ENCODE data around the gene ATP6V0A1. TPM values are rescaled to one million over a fixed set of nuclear protein-coding genes. Genes with fewer than 3 reads are reported as not detected.

Gene ATP6V0A1
- total RNA-seq, 1 experiment from 2014 or later: 82.8 TPM

DNA sequence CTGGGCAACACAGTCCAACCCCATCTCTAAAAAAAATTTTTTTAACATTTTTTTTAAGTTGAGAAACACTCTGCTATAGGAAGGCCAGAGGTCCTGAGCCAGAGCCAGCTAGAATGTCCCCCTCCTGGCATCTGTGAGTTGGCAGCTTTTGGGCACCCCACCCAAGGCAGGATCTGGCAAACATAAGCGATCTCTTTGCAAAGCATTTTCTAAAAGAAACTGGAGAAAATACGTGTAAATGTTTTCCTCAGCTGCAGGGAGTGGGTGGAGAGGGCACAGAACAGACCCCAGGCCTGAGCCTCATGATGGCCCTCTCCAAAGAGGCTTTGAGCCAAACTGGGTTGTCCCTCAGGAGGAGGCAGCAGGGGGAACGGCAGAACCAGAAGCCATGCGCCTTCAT lies 47.3 kb upstream of the ATP6V0A1 start:
- Mint-ChIP-seq H3K4me1 (ENCODE audit: low read depth, unreplicated experiment) (peaks cover 22% of the 10 kb centered on the region), H3K36me3 (ENCODE audit: insufficient read depth, unreplicated experiment) (peaks cover 44% of the 10 kb centered on the region), H3K4me3 (ENCODE audit: unreplicated experiment) (no peak overlapping the region), H3K27ac (ENCODE audit: unreplicated experiment) (no peak overlapping the region), H3K27me3 (ENCODE audit: insufficient read depth, unreplicated experiment) (no peaks in the 10 kb centered on the region), H3K9me3 (ENCODE audit: unreplicated experiment) (no peaks in the 10 kb centered on the region)
- no peak for TF ChIP-seq CTCF (IDR thresholded peaks at IDR 0.05; ENCODE audit: insufficient read depth in 1 of 2, low read depth in 1 of 2, low read length in 1 of 2, severe bottlenecking in 1 of 2, unreplicated experiment in 1 of 2)
- H3K27me3 ChIP-seq (replicated peaks; ENCODE audit: control insufficient read depth, insufficient read depth, low read length): no peaks in the 10 kb centered on the region
- no peak overlapping the region for H3K4me3 ChIP-seq (ENCODE audit: low read depth, low read length)
- H3K36me3 ChIP-seq (ENCODE audit: control insufficient read depth, insufficient read depth, low read length): 0 out of 2 replicates have a peak, but pooled peaks cover 1% of the 10 kb centered on the region
- ChIA-PET POLR2A (no interaction called here), CTCF (interaction anchor here (0.6 kb wide), 1 partner anchor 12 kb away, joined by 3 read pairs; no protein-coding TSS in a partner anchor)
- intact Hi-C loops (cut with micrococcal nuclease; ENCODE audit: unreplicated experiment): no loop called here
- no peaks in the 10 kb centered on the region for H3K4me1 ChIP-seq
- BruUV-seq (replicated peaks): no TSS peak
- no peak for DNase-seq
- H3K9me3 ChIP-seq: no peaks in the 10 kb centered on the region

GRCh38 chr17:42411905-42412679 lies 46.6 kb upstream of the ATP6V0A1 start:
- H3K27me3 ChIP-seq (replicated peaks; ENCODE audit: control insufficient read depth, insufficient read depth, low read length): no peaks in the 10 kb centered on the region
- TF ChIP-seq CTCF (IDR thresholded peaks at IDR 0.05; ENCODE audit: insufficient read depth in 1 of 2, low read depth in 1 of 2, low read length in 1 of 2, severe bottlenecking in 1 of 2, unreplicated experiment in 1 of 2): no peak
- no peak for DNase-seq
- H3K4me3 ChIP-seq (ENCODE audit: low read depth, low read length): no peak overlapping the region
- no peak overlapping the region for H3K4me3 Mint-ChIP-seq (ENCODE audit: unreplicated experiment)
- intact Hi-C loops (cut with micrococcal nuclease; ENCODE audit: unreplicated experiment): no loop called here
- H3K9me3 Mint-ChIP-seq (ENCODE audit: unreplicated experiment): no peaks in the 10 kb centered on the region
- H3K36me3 ChIP-seq (ENCODE audit: control insufficient read depth, insufficient read depth, low read length): 0 out of 2 replicates have a peak, but pooled peaks cover 1% of the 10 kb centered on the region
- H3K27me3 Mint-ChIP-seq (ENCODE audit: insufficient read depth, unreplicated experiment): no peaks in the 10 kb centered on the region
- BruUV-seq (replicated peaks): no TSS peak
- peaks cover 21% of the 10 kb centered on the region for H3K4me1 Mint-ChIP-seq (ENCODE audit: low read depth, unreplicated experiment)
- H3K36me3 Mint-ChIP-seq (ENCODE audit: insufficient read depth, unreplicated experiment): peaks cover 40% of the 10 kb centered on the region
- no peaks in the 10 kb centered on the region for H3K9me3 ChIP-seq
- CTCF ChIA-PET: interaction anchor here (0.6 to 0.9 kb wide), 2 partner anchors 83 to 92 kb away, joined by 3 to 4 read pairs; no protein-coding TSS in a partner anchor
- POLR2A ChIA-PET: no interaction called here
- H3K4me1 ChIP-seq: no peaks in the 10 kb centered on the region
- no peak overlapping the region for H3K27ac Mint-ChIP-seq (ENCODE audit: unreplicated experiment)

- H3K4me1 ChIP-seq: no peaks in the 10 kb centered on the region
These were observed 45.1 kb upstream of the ATP6V0A1 start for GRCh38 chr17:42413464-42414040.

More at GRCh38 chr17:42413464-42414040, 45.1 kb upstream of the ATP6V0A1 start:
- no peak for TF ChIP-seq CTCF (IDR thresholded peaks at IDR 0.05; ENCODE audit: insufficient read depth in 1 of 2, low read depth in 1 of 2, low read length in 1 of 2, severe bottlenecking in 1 of 2, unreplicated experiment in 1 of 2)
- H3K27ac Mint-ChIP-seq (ENCODE audit: unreplicated experiment): no peak overlapping the region
- H3K36me3 Mint-ChIP-seq (ENCODE audit: insufficient read depth, unreplicated experiment): peaks cover 34% of the 10 kb centered on the region
- H3K27me3 Mint-ChIP-seq (ENCODE audit: insufficient read depth, unreplicated experiment): no peaks in the 10 kb centered on the region
- Histone ChIP-seq H3K9me3 (no peaks in the 10 kb centered on the region), H3K4me3 (ENCODE audit: low read depth, low read length) (no peak overlapping the region), H3K36me3 (ENCODE audit: control insufficient read depth, insufficient read depth, low read length) (0 out of 2 replicates have a peak, but pooled peaks cover 1% of the 10 kb centered on the region), H3K27me3 (replicated peaks; ENCODE audit: control insufficient read depth, insufficient read depth, low read length) (no peaks in the 10 kb centered on the region)
- ChIA-PET POLR2A (interaction anchor here (0.5 to 1.7 kb wide), 4 partner anchors 10 to 864 kb away, joined by 4 to 13 read pairs (median 5); partner anchors contain the start of gene CAVIN1), CTCF (interaction anchor here (0.8 kb wide), 1 partner anchor 98 kb away, joined by 3 read pairs; no protein-coding TSS in a partner anchor)
- intact Hi-C loops (cut with micrococcal nuclease; ENCODE audit: unreplicated experiment): no loop called here
- no peak overlapping the region for H3K4me3 Mint-ChIP-seq (ENCODE audit: unreplicated experiment)
- DNase-seq: no peak
- H3K4me1 Mint-ChIP-seq (ENCODE audit: low read depth, unreplicated experiment): peaks cover 10% of the 10 kb centered on the region
- no peaks in the 10 kb centered on the region for H3K9me3 Mint-ChIP-seq (ENCODE audit: unreplicated experiment)
- BruUV-seq (replicated peaks): no TSS peak
